K562 treated with DMSO at 1 percent for 12 hours (cell line): ENCODE data around the gene CCNG2. TPM values are rescaled to one million over a fixed set of nuclear protein-coding genes. Genes with fewer than 3 reads are reported as not detected.

Experiments used
- total RNA-seq: library from RNA; unstranded; fragments of 300-600 nt; gene quantifications from 2 replicates; pipeline ENCODE4 v1.2.3, GENCODE V29; 2022; ENCODE audit not compliant: insufficient read depth

The CCNG2 gene, protein sequence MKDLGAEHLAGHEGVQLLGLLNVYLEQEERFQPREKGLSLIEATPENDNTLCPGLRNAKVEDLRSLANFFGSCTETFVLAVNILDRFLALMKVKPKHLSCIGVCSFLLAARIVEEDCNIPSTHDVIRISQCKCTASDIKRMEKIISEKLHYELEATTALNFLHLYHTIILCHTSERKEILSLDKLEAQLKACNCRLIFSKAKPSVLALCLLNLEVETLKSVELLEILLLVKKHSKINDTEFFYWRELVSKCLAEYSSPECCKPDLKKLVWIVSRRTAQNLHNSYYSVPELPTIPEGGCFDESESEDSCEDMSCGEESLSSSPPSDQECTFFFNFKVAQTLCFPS
- 4.2 and 10.6 TPM in 2 replicates for total RNA-seq

GRCh38 chr4:77156912-77157858, at the start of gene CCNG2:
Gene CCNG2 (plus strand): TSS chr4:77157207. CDS start chr4:77158533, 1,326 bp downstream.

Other genes starting within 250 kb of the CCNG2 start
- gene SEPTIN11, start 207.5 kb upstream of the CCNG2 start, total RNA-seq, result 29.6 and 38.5 TPM in 2 replicates
- gene CCNI, start 81.2 kb upstream of the CCNG2 start, total RNA-seq, result 84.7 and 201 TPM in 2 replicates